Chondrocyte (in vitro differentiated cells): ENCODE data around the gene CALY. TPM values are rescaled to one million over a fixed set of nuclear protein-coding genes. Genes with fewer than 3 reads are reported as not detected.

Experiments
- DNase-seq: peaks from one replicate; pipeline ENCODE4 v3.0.0; 2021; ENCODE audit warnings: mixed read lengths, low spot score
- H3K27ac Mint-ChIP-seq: one replicate; pipeline ENCODE4 v1.8.0; 2021; ENCODE audit warnings: mild to moderate bottlenecking, moderate library complexity, mixed read lengths; ENCODE audit not compliant: unreplicated experiment
- H3K27me3 Mint-ChIP-seq: 2 replicates; pipeline ENCODE4 v1.8.0; 2021; ENCODE audit warnings: low read depth, mixed read lengths
- H3K36me3 Mint-ChIP-seq: 2 replicates; pipeline ENCODE4 v1.8.0; 2021; ENCODE audit warnings: low read depth, mixed read lengths
- H3K4me1 Mint-ChIP-seq: 2 replicates; pipeline ENCODE4 v1.8.0; 2021; ENCODE audit warnings: low read depth, mild to moderate bottlenecking, mixed read lengths
- H3K4me3 Mint-ChIP-seq: one replicate; pipeline ENCODE4 v1.8.0; 2021; ENCODE audit warnings: mild to moderate bottlenecking, moderate library complexity, mixed read lengths; ENCODE audit not compliant: unreplicated experiment
- H3K9me3 Mint-ChIP-seq: 2 replicates; pipeline ENCODE4 v1.8.0; 2021; ENCODE audit warnings: low read depth, mixed read lengths
- total RNA-seq: library from RNA; stranded (reverse); gene quantifications from 3 replicates; pipeline ENCODE4 v1.2.1, GENCODE V29; 2021
- TF ChIP-seq, protein P1 (sequence below): fragments of 200-600 bp; sonication (generic); IDR thresholded peaks from 2 replicates; pipeline ENCODE4 v1.5.0; 2021; ENCODE audit warnings: antibody characterized with exemption, mild to moderate bottlenecking, moderate library complexity

Gene CALY
- total RNA-seq, 1 donor from 2014 or later, result 8.9 TPM

DNA sequence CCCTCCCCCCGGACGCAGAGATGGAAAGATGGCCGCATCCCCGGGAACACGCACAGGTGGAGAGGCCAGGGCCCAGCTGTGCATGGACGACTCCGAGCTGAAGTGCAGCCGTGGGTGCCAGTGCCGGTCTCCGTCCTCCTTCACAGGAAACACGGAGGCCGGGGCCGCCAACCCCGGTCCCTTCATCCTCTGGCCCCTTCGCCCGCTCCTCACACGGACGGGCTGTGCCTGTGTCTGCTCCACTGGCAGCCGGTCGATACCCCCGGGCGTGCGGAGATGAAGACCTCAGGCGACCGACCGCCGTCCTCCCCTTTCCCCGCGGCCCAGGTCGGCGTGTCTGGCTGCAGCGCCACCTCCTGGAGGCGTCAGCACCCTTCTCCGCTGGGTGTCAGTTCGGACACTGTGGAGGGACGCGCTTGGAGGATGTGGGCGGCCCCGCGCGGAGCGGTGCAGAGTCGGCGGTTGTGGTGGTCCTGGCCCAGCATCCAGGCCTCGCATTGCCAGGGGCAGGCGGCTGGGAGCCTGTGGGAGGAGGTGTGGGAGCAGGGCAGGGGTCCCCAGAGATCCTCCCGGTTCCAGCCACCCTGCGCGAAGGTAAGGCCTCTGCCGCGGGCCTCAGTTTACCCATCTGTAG is 18.1 kb downstream of the CALY start:
- Mint-ChIP-seq H3K4me3 (peak overlapping the region; percentile 74), H3K36me3 (no peaks in the 10 kb centered on the region), H3K27ac (peak overlapping the region; percentile 27), H3K9me3 (no peaks in the 10 kb centered on the region), H3K27me3 (no peaks in the 10 kb centered on the region), H3K4me1 (peaks cover 6% of the 10 kb centered on the region)
- DNase-seq, result peak; percentile 94
- TF ChIP-seq, protein P1, sequence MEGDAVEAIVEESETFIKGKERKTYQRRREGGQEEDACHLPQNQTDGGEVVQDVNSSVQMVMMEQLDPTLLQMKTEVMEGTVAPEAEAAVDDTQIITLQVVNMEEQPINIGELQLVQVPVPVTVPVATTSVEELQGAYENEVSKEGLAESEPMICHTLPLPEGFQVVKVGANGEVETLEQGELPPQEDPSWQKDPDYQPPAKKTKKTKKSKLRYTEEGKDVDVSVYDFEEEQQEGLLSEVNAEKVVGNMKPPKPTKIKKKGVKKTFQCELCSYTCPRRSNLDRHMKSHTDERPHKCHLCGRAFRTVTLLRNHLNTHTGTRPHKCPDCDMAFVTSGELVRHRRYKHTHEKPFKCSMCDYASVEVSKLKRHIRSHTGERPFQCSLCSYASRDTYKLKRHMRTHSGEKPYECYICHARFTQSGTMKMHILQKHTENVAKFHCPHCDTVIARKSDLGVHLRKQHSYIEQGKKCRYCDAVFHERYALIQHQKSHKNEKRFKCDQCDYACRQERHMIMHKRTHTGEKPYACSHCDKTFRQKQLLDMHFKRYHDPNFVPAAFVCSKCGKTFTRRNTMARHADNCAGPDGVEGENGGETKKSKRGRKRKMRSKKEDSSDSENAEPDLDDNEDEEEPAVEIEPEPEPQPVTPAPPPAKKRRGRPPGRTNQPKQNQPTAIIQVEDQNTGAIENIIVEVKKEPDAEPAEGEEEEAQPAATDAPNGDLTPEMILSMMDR, result peak; percentile 94

DNA sequence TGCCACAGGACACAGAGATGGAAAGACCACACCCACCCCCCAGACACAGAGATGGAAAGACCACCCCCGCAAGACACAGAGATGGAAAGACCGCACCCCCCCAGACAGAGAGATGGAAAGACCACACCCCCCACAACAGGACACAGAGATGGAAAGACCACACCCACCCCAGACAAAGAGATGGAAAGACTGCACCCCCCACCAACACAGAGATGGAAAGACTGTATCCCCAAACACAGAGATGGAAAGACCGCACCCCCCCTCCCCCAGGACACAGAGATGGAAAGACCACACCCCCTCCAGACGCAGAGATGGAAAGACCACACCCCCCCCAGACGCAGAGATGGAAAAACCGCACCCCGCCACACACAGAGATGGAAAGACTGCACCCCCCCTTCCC is 20.0 kb downstream of the CALY start:
- DNase-seq, result peak; percentile 40
- Mint-ChIP-seq H3K27ac (no peak overlapping the region), H3K9me3 (no peaks in the 10 kb centered on the region), H3K27me3 (no peaks in the 10 kb centered on the region), H3K36me3 (no peaks in the 10 kb centered on the region), H3K4me3 (no peak overlapping the region), H3K4me1 (peaks cover 6% of the 10 kb centered on the region)
- TF ChIP-seq, protein P1, result no peak

DNA sequence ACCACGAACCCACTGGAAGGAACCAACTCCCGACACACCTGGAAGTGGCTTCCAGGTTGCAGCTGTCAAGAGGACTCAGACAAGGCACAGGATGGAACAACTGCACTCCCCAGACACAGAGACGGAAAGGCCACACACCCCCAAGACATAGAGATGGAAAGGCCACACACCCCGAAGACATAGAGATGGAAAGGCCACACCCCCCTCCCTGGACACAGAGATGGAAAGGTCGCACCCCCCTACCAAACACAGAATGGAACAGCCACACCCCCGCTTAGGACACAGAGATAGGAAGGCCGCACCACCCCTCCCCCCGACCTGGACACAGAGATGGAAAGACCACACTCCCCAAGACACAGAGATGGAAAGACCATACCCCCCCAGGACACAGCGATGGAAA is 20.4 kb downstream of the CALY start:
- H3K9me3 Mint-ChIP-seq, result no peaks in the 10 kb centered on the region
- H3K27ac Mint-ChIP-seq, result no peak overlapping the region
- H3K36me3 Mint-ChIP-seq, result peaks cover 3% of the 10 kb centered on the region
- DNase-seq, result peak; percentile 32
- no peaks in the 10 kb centered on the region for H3K27me3 Mint-ChIP-seq
- H3K4me3 Mint-ChIP-seq, result no peak overlapping the region
- TF ChIP-seq, protein P1, result no peak
- peaks cover 6% of the 10 kb centered on the region for H3K4me1 Mint-ChIP-seq

GRCh38 chr10:133315847-133316246 is 20.8 kb downstream of the CALY start:
- Mint-ChIP-seq H3K27me3 (no peaks in the 10 kb centered on the region), H3K4me1 (peaks cover 6% of the 10 kb centered on the region)
- DNase-seq, result no peak

GRCh38 chr10:133314911-133315310 is 21.8 kb downstream of the CALY start:
- H3K9me3 Mint-ChIP-seq, result no peaks in the 10 kb centered on the region
- no peak overlapping the region for H3K4me3 Mint-ChIP-seq
- H3K4me1 Mint-ChIP-seq, result peaks cover 6% of the 10 kb centered on the region
- TF ChIP-seq, protein P1, result no peak
- H3K27me3 Mint-ChIP-seq, result no peaks in the 10 kb centered on the region
- no peak overlapping the region for H3K27ac Mint-ChIP-seq
- peaks cover 3% of the 10 kb centered on the region for H3K36me3 Mint-ChIP-seq
- DNase-seq, result peak; percentile 72

More at GRCh38 chr10:133315847-133316246, 20.8 kb downstream of the CALY start:
- Mint-ChIP-seq H3K4me3 (no peak overlapping the region), H3K9me3 (no peaks in the 10 kb centered on the region), H3K36me3 (peaks cover 3% of the 10 kb centered on the region), H3K27ac (no peak overlapping the region)
- TF ChIP-seq, protein P1, result no peak
